ENCODE measurements around the gene NRROS.
"Not testable (repeated sequence)": the region's sequence is repeated elsewhere in the genome, so short reads cannot be mapped to it uniquely, and the experiment has no call there.

NRROS gene

DNA sequence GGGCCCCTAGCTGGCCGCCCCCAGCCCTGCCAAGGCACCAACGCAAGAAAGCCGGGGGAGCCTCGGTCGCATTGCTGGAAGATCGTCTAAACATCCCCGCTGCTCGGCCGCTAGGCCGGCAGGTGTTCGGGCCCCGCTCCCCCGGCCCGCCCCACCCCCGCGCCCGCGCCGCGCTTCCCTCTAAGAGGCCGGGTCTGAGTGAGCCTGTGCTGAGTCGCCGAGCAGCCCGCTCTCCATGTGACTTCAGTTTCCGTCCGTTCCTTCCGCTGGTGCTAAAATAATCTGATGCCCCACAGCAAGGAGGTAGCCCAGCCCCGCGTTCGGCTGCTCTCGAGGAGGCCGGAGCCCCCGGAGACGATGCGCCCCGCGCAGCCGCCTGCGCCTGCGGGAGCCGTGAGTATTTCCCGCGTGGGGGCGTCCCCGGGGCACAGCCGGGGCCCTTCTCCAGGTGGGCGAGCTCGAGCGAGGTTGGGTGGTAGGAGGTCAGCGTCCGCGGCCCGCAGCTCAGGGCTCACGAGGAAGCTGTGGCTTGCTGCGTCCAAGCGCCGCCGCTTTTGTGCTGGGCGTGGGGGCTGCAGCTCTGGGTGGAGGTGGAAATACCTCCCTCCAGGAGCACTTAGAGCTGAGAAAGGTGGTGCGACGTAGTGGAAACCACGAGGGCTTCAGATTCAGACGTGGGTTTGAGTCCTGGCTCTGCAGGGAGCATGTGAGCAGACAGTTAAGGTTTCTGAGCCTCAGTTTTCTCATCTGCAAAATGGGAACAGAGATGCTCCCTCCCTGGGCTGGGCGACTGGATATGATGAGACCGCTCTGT, at the start of gene NRROS:
Gene NRROS, plus strand, starts transcription at position 212 of the 814 bp plus-strand sequence. CDS start 14,846 bp downstream, outside the sequence.
- DNase-seq (ENCODE audit: low read depth in 2 of 3, low spot score in 2 of 3), result peak in 2 of 3 experiments; percentile 53 to 57

DNA sequence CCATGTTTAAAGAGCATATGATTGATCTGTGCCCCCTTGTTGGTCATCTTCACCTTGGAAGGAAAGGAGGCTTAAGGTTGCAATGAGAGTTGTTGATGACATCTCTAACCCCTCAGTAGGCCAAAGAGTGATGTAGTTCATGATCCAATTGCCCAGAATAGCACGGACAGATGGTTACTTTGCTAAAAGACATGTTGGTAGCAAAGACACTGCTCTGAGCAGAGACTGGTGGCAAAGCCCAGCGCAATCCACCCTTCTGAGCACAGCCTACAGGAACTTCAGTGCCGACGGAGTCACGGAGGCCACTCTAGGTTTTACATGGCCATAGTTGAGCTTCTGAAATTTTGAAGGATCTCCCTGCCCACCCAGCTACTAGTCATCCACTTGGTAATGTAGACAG, 49.2 kb upstream of the NRROS start:
- DNase-seq (ENCODE audit: low read depth in 2 of 3, low spot score in 2 of 3), result no peak

DNA sequence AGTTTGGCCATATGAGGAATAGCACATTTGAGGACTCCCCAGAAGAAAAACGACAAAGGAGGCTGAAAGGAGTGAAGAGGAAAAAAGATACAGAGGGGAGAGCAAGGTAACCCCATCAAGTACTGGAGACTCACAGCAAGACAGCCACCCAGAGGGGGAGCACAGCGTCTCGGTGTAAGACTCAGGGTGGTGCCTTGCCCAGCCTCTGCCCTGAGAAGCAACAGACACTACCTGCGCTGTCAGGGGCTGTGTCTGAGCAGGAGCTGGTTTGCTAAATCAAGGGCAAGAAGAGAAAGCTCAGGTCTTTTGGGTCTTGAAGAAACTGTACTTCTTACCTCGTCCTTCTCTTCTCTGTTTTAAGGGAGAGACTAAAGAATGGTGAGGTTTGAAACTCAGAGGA, 43.1 kb upstream of the NRROS start:
- DNase-seq (ENCODE audit: low read depth in 2 of 3, low spot score in 2 of 3), result no peak

DNA sequence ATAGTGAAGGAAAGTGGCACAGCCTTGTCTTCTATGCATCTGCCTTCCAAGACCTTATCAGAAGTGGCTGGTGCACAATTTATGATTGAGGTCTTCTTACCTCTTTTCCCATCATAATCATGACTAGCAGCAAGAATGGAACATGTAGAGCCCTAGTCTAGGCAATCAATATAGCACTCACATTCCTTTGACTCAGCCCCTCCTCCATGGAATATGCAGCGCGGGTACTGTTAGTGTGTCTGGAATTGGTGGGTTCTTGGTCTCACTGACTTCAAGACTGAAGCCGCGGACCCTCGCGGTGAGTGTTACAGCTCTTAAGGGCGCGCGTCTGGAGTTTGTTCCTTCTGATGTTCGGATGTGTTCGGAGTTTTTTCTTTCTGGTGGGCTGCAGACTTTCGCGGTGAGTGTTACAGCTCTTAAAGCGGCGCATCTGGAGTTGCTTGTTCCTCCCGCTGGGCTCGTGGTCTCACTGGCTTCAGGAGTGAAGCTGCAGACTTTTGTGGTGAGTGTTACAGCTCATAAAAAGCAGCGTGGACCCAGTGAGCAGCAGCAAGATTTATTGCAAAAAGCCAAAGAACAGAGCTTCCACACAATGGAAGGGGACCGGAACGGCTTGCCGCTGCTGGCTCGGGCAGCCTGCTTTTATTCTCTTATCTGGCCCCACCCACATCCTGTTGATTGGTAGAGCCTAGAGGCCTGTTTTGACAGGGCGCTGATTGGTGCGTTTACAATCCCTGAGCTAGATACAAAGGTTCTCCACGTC, 41.3 kb upstream of the NRROS start:
- DNase-seq (ENCODE audit: low read depth in 2 of 3, low spot score in 2 of 3), result not testable (repeated sequence)

DNA sequence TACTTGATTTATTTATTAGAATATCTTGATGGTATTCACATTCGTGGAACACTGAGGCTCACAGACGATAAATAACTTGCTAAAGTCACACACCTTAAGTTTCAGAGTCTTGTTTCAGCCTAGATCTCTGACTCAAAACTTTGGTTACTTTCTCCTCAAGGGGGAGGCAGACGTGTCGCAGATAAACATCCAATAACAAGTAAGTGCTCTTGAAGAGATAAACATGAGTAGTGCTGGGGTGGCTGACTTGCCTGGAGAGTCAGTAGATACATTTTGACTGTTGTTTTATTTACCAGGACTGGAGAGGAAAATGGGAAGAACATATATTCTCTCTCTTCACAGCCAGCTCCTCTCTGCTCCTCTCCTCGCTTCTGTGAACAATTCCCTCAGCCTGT, 39.8 kb upstream of the NRROS start:
- no peak for DNase-seq (ENCODE audit: low read depth in 2 of 3, low spot score in 2 of 3)

DNA sequence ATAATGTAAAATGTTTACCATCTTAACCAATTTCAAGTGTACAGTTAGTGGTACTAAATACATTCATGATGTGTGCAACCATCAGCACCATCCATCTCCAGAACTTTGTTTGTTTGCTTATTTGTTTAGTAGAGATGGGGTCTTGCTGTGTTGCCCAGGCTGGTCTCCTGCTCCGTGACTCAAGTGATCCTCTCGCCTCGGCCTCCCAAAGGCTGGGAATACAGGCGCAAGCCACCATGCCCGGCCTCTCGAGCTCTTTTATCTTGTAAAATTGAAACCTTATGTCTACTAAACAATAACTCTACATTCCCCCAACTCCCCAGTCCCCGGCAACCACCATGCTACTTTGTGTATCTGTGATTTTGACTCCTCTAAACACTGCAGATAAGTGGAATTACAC, 39.1 kb upstream of the NRROS start:
- no peak for DNase-seq (ENCODE audit: low read depth in 2 of 3, low spot score in 2 of 3)

DNA sequence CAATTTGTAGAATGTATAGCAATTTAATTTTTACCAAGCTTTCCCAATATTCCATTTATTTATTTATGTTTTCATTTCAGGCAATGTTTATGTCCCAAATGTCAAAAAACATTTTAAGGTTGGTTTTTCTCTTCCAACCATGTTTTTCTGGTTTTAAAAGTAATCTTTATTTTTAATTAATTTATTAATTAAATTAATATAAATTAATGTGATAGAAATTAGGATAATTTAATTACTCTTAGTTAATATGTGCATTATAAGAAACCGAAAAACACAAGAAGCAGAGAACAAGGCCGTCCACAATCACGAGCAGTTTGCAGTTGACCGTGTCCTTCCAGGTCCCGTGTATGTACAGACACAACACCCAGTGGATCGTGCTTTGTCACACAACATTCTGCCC, 36.8 kb upstream of the NRROS start:
- DNase-seq (ENCODE audit: low read depth in 2 of 3, low spot score in 2 of 3), result no peak

DNA sequence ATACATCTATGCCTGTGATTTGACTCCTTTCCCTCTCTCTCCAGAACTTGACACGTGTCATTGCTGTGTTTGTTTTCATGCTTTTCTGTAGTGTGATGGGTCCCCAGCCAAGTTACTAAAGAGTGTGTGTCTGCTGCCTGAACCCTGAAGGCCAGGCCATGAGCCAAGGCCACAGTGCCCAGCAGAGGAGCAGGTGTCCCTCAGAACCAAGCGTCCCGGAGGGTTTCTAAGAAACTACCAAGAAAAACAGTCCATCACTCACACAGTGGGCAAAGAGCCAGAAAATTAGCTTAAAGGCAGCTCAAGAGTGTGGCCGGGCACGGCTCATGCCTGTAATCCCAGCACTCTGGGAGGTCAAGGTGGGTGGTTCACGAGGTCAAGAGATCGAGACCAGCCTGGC, 35.8 kb upstream of the NRROS start:
- DNase-seq (ENCODE audit: low read depth in 2 of 3, low spot score in 2 of 3), result no peak

DNA sequence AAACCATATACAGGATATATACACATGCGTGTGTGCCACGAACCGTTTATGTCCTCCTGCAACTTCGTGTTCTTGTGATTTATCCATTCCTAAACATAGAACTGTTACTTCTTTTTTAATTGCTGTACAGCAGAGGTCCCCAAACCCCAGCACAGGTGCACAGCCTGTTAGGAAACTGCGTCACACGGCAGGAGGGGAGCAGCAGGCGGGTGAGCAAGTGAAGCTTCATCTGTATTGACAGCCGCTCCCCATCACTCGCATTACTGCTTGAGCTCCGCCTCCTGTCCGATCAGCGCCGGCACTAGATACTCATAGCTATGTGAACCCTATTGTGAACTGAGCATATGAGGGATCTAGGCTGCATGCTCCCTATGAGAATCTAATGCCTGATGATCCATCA, 34.9 kb upstream of the NRROS start:
- DNase-seq (ENCODE audit: low read depth in 2 of 3, low spot score in 2 of 3), result no peak

DNA sequence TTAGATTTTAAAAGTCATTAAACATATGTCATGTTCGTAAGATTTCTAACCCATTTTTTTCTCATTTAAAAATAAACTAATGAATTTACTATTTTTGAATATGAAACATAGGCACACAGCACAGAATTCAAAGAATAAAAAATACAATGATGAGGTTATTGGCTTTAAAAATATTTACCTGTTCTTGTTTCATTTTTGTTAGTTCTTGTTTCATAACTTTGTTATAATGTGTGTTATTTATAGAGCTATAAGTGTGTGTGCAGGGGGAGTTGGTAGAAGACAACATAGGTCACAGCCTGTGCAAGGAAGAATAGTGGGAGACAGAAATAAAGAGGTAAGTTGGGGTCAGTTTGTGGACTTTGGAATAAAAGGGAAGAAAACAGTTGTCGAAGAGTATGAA, 30.8 kb upstream of the NRROS start:
- no peak for DNase-seq (ENCODE audit: low read depth in 2 of 3, low spot score in 2 of 3)

DNA sequence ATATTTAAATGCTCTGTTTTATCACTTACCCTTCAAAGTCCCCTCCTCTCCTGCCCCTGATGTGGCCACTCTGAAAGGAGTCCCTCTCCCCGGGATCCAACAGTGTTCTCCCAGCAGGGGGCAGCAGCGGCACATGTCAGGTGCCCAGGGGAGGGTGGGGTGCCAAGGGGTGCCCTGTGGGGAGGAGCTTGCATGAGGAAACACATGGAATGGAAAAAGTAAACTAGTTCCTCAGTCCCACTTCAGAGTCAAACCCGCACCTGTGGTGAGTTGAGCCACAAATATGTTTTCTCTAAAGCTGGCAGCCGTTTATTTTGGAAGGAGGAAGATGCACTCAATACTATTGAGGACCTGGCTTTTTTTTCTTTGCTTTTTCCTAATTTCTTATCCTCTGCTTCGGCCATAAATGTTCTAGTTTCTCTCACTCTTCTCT, 30.1 kb upstream of the NRROS start:
- DNase-seq (ENCODE audit: low read depth in 2 of 3, low spot score in 2 of 3), result peak; percentile 82 to 99 (median 98)

DNA sequence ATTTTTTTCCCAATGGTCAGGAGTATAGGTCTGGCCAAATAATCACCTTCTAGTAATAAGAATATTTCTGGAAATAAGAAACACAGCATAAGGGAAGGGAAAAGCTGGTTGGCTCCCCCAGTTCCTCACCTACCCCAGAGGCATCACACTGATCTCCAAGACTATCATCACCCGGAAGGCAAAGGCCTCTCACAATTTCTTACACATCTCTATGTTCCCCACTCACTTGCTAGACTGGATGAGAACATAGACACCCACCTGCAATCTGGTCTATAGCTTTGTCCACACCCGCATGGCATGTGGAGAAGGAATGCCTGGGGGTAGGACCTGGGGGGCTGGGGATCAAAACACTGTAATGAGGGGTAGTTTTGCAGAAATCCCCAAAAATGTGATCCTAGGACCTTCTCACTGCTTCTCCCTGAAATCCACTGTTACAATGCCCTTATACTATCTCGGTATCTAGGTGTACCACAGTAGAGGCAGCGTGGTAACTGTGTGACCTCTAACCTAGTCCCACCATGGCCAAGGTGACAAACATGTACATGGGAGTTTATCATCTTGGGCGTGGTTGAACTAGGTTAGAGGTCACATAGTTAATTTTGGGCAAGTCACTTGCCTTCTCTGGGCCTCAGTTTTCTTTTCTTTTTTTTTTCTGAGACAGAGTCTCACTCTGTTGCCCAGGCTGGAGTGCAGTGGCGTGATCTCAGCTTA, 29.5 kb upstream of the NRROS start:
- DNase-seq (ENCODE audit: low read depth in 2 of 3, low spot score in 2 of 3), result no peak

DNA sequence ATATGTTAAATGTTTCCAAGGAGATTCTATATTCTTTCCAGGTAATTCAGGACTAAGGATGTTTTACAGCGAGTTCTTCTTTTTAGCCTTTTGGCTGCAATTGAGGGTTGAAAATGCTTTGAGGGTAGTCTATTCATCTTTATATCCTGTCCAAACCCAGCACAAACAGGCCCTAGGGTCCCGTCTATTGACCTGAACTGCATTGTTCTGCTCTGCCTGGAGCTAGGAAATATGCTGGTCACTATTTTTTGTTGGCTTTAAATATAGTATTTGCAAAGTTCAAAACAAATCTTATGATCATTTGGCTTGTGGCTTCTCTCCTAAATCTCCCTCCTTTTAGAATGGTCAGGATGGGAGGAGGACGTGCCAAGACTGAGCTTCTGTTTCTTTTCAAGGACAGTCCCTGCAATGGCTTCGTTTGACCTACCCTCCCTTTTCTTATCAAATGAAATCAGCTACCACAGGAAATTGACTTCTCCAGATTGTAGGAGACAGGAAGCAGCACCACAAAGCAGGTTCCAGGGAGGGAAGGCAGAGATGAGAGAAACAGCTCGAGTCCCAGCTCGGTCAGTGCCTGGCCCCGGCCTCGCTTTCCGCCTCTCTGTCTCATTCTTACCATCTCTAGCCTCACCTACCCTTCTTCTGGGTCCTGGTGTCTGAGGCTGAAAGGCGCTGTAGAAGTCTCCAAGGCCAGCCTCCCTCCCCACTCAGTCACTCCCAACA, 27.6 kb upstream of the NRROS start:
- no peak for DNase-seq (ENCODE audit: low read depth in 2 of 3, low spot score in 2 of 3)

DNA sequence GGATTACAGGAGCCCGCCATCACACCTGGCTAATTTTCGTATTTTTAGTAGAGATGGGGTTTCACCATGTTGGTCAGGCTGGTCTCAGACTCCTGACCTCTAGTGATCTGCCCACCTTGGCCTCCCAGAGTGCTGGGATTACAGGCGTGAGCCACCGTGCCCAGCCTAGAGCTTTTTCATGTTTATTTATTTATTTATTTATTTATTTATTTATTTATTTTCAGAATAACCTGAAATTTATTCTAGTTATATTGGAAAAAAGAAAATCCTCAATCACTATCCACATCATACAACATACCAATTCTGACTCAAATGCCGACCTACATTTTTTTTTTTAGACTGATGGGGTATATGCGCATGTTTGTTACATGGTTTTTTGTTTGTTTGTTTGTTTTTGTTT, 24.3 kb upstream of the NRROS start:
- not testable (repeated sequence) for DNase-seq (ENCODE audit: low read depth in 2 of 3, low spot score in 2 of 3)

DNA sequence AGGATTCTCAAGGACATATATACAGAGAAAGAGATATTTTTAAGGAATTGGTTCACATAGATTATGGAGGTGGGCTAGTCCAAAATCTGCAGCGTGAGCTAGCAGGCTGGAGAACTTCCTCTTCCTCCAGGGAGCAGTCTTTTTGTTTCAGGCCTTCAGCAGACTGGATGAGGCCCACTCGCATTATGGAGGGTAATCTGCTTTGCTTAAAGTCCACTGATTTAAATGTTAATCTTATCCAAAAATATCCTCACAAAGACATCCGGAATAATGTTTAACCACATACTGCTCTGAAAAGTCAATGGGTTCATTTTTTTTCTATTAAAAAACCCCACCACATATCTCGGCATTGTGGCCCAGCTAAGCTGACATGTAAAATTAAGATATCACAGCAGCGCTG, 22.2 kb upstream of the NRROS start:
- no peak for DNase-seq (ENCODE audit: low read depth in 2 of 3, low spot score in 2 of 3)

DNA sequence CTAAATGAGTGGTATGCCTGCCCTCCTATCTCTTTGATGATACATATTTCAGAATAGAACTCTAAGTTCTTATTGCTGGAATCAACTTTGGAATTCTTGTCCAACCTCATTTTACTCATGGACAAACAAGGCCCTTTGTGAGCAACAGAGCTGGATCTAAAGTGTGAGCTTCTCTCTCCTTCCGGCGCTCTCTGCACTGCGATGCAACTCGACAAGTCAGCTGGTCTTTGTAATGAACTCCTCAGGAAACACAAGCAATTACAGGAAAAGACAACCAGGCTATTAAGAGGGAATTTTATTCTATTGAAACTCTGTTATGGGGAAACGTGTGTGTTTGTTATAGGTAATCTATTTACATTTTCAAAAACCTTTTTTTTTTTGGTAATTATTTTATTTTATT, 20.3 kb upstream of the NRROS start:
- no peak for DNase-seq (ENCODE audit: low read depth in 2 of 3, low spot score in 2 of 3)

DNA sequence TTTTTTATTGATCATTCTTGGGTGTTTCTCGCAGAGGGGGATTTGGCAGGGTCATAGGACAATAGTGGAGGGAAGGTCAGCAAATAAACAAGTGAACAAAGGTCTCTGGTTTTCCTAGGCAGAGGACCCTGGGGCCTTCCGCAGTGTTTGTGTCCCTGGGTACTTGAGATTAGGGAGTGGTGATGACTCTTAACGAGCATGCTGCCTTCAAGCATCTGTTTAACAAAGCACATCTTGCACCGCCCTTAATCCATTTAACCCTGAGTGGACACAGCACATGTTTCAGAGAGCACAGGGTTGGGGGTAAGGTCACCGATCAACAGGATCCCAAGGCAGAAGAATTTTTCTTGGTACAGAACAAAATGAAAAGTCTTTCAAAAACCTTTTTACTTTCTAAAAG, 19.9 kb upstream of the NRROS start:
- DNase-seq (ENCODE audit: low read depth in 2 of 3, low spot score in 2 of 3), result not testable (repeated sequence)

DNA sequence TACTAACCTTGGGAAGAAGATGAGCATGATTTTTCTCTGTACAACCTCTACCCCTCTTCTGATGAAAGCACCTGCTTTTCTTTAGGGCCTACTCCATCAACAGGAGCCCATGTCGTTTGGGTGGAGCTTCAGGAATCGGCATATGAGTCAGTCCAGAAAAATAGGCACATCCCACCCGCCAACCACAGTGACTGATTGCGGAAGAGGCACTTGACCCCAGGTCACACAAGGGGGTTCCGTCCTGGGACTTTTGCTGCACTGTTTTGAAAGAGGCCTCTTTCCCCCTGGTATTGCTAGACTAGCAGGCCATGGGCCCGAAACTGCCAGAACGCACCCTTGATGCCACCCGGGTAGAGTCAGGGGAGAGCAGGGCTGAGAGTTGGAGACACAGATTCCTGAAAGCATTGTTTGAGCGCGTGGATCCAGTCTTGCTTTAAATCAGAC, 19.3 kb upstream of the NRROS start:
- DNase-seq (ENCODE audit: low read depth in 2 of 3, low spot score in 2 of 3), result no peak

DNA sequence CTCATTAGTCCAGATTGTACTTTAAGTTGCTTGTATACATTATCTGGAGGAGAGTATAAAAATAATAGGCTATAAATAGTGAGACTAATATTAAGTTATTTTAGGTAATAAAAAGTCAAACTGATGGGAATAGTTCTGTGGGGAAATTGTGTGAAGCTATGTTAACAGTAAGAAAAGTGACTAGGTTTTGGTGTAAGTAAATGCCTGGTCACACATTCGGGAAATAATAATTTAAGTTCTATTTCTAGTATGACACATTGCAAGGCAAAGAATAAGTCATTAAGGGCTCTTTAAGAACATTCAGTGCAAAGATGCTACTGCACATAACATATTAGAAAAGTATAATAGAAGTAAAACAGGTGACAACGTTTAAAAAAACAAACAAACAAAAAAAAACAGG, 18.8 kb upstream of the NRROS start:
- no peak for DNase-seq (ENCODE audit: low read depth in 2 of 3, low spot score in 2 of 3)

DNA sequence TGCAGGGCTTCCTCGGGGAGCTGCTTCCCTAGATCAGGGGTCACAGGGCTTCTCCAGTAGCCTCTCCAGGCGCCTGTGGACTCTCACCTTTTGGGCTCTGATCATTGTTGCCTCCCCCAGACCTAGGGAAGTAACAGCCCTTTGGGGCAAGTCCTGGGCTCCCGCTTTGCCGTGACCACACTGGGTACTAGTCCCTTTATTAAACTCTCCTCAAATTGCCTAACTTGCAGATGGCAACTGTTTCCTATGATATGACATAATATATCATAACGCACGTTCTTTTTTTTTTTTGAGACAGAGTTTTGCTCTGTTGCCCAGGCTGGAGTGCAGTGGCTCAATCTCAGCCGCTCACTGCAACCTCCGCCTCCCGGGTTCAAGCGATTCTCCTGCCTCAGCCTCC, 17.9 kb upstream of the NRROS start:
- DNase-seq (ENCODE audit: low read depth in 2 of 3, low spot score in 2 of 3), result no peak

All from activated CD8-positive, alpha-beta memory T cell treated with anti-CD3 and anti-CD28 coated beads for 48 hours (primary cell).